Neutrophil (primary cell): ENCODE data around the gene ARHGAP6.

Experiments
- H3K27ac ChIP-seq: fragments of 200-600 bp; sonication (generic); 2 replicates; pipeline ENCODE4 v1.5.1; 2016; ENCODE audit warnings: mild to moderate bottlenecking, moderate library complexity
- H3K27me3 ChIP-seq: fragments of 200-600 bp; sonication (generic); 2 replicates; pipeline ENCODE4 v1.6.0; 2016; ENCODE audit warnings: mild to moderate bottlenecking
- H3K36me3 ChIP-seq: fragments of 200-600 bp; sonication (generic); 2 replicates; pipeline ENCODE4 v1.5.1; 2017
- H3K4me1 ChIP-seq, 2 experiments: fragments of 200-600 bp in 1 of 2; sonication (generic) in 1 of 2; 1 replicate in 1 of 2; 2 replicates in 1 of 2; pipeline versions ENCODE4 v1.5.1 to v1.6.1; 2013 to 2016; ENCODE audit warnings: low read depth in 1 of 2, low read length in 1 of 2, mild to moderate bottlenecking in 1 of 2, moderate library complexity in 1 of 2; ENCODE audit not compliant: control insufficient read depth in 1 of 2, insufficient read depth in 1 of 2
- H3K4me3 ChIP-seq, 2 experiments: fragments of 200-600 bp in 1 of 2; sonication (generic) in 1 of 2; 1 replicate in 1 of 2; 2 replicates in 1 of 2; pipeline ENCODE4 v1.5.1; 2013 to 2016; ENCODE audit warnings: low read depth in 1 of 2, low read length in 1 of 2, mild to moderate bottlenecking in 1 of 2, moderate library complexity in 1 of 2
- H3K9me3 ChIP-seq: fragments of 200-600 bp; sonication (generic); 2 replicates; pipeline ENCODE4 v1.5.1; 2016
- TF ChIP-seq, protein P1 (sequence below): fragments of 200-600 bp; sonication (generic); IDR thresholded peaks from 2 replicates; pipeline ENCODE4 v1.5.1; 2016; ENCODE audit warnings: antibody characterized with exemption

The ARHGAP6 gene

GRCh38 chrX:11422525-11422857 is 243.2 kb downstream of the ARHGAP6 start:
- no peak overlapping the region for H3K27ac ChIP-seq
- TF ChIP-seq, protein P1, sequence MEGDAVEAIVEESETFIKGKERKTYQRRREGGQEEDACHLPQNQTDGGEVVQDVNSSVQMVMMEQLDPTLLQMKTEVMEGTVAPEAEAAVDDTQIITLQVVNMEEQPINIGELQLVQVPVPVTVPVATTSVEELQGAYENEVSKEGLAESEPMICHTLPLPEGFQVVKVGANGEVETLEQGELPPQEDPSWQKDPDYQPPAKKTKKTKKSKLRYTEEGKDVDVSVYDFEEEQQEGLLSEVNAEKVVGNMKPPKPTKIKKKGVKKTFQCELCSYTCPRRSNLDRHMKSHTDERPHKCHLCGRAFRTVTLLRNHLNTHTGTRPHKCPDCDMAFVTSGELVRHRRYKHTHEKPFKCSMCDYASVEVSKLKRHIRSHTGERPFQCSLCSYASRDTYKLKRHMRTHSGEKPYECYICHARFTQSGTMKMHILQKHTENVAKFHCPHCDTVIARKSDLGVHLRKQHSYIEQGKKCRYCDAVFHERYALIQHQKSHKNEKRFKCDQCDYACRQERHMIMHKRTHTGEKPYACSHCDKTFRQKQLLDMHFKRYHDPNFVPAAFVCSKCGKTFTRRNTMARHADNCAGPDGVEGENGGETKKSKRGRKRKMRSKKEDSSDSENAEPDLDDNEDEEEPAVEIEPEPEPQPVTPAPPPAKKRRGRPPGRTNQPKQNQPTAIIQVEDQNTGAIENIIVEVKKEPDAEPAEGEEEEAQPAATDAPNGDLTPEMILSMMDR, result no peak
- no peaks in the 10 kb centered on the region for H3K4me1 ChIP-seq
- no peaks in the 10 kb centered on the region for H3K36me3 ChIP-seq
- H3K9me3 ChIP-seq, result no peaks in the 10 kb centered on the region
- no peak overlapping the region for H3K4me3 ChIP-seq
- H3K27me3 ChIP-seq, result peaks cover 24% of the 10 kb centered on the region

- no peaks in the 10 kb centered on the region for H3K36me3 ChIP-seq
- H3K4me1 ChIP-seq, result no peaks in the 10 kb centered on the region
- no peaks in the 10 kb centered on the region for H3K9me3 ChIP-seq
- peaks cover 19% of the 10 kb centered on the region for H3K27me3 ChIP-seq
- H3K27ac ChIP-seq, result no peak overlapping the region
- TF ChIP-seq, protein P1, result no peak
- H3K4me3 ChIP-seq, result no peak overlapping the region
Measured at GRCh38 chrX:11421805-11422524, 243.8 kb downstream of the ARHGAP6 start.

- Histone ChIP-seq H3K27ac (no peak overlapping the region), H3K9me3 (no peaks in the 10 kb centered on the region), H3K4me1 (no peaks in the 10 kb centered on the region), H3K27me3 (peaks cover 8% of the 10 kb centered on the region), H3K4me3 (no peak overlapping the region), H3K36me3 (no peaks in the 10 kb centered on the region)
- TF ChIP-seq, protein P1, result no peak
Measured at GRCh38 chrX:11420851-11421250, 244.9 kb downstream of the ARHGAP6 start.

DNA sequence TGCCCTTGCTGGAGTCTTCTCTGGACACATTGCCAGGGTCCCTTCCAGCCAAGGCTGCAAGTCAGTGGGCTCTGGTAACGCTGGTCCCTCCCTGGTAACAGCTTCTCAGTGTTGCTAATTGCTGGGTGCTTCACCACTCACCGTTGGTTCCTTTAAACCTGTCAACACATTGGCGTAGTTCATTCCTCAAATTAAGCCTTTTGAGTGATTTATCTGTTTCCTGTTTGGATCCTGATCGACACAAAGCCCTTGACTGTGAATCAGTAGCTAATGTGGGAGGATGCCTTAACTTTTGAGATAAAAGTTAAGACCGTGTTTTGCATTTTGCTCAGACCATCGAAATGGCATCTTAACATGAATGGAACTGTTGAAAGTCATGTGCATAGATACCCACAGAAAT is 246.6 kb downstream of the ARHGAP6 start:
- Histone ChIP-seq H3K9me3 (no peaks in the 10 kb centered on the region), H3K27me3 (no peaks in the 10 kb centered on the region), H3K4me1 (no peaks in the 10 kb centered on the region), H3K4me3 (no peak overlapping the region), H3K36me3 (no peaks in the 10 kb centered on the region), H3K27ac (no peak overlapping the region)
- TF ChIP-seq, protein P1, result no peak

DNA sequence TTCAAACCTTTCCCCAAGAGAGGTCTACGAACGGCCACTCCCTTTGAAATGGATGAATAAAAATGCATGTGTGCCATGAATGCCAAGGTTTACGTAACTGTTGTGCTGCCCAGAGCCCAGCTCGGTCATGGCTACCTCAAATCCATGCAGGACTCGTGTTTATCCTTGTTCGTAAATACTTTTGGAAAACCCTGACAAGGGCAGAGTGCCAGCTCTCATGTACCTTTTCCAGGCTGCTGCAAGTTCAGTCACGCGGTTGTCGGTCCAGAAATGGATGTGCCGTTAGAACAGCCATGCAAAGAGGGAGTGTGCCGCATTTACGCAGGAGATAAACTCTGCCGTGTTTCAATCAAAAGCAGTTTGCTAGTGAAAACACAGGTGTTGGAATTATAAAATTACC is 249.1 kb downstream of the ARHGAP6 start:
- Histone ChIP-seq H3K27me3 (no peaks in the 10 kb centered on the region), H3K27ac (no peak overlapping the region), H3K4me1 (no peaks in the 10 kb centered on the region), H3K9me3 (no peaks in the 10 kb centered on the region), H3K36me3 (no peaks in the 10 kb centered on the region), H3K4me3 (peak overlapping the region in 1 of 2 experiments; percentile 8)
- TF ChIP-seq, protein P1, result no peak
